Body of pancreas (tissue), 4 donors: ENCODE data around the gene ZBED5.

ENCODE experiments used
- CTCF ChIP-seq, 7 experiments: fragments of 450-650 bp in 4 of 7; fragments of 200-600 bp in 3 of 7; sonication (generic) in 3 of 7; IDR thresholded peaks; one replicate each; pipeline ENCODE4 v1.5.1; 2016 to 2019; ENCODE audit warnings: antibody characterized with exemption in 7 of 7
- POLR2A ChIP-seq, 3 donors: fragments of 450-650 bp; IDR thresholded peaks; one replicate each; pipeline ENCODE4 v1.6.1; 2016; ENCODE audit warnings: antibody characterized with exemption in 3 of 3, mild to moderate bottlenecking in 2 of 3

GRCh38 chr11:10875430-10876021 is 17.7 kb upstream of the ZBED5 start:
- TF ChIP-seq POLR2A (IDR thresholded peaks at IDR 0.05) (no peak), CTCF (IDR thresholded peaks at IDR 0.05) (no peak)
